H1 (cell line): ENCODE results near the gene CDCA3. TPM values are rescaled to one million over a fixed set of nuclear protein-coding genes. Genes with fewer than 3 reads are reported as not detected.

Source experiments
- ATF2 ChIP-seq: IDR thresholded peaks from 2 replicates; pipeline ENCODE4 v1.6.1; 2012; ENCODE audit warnings: low read length, inconsistent platforms
- CBX5 ChIP-seq: fragments of 300-800, 300-1000 bp; sonication (generic); IDR thresholded peaks from 2 replicates; pipeline ENCODE4 v1.7.1; 2016; ENCODE audit warnings: antibody characterized with exemption, low read length, low read depth
- JUN ChIP-seq: IDR thresholded peaks from 2 replicates; pipeline ENCODE4 v1.6.1; 2011; ENCODE audit warnings: low read depth, mild to moderate bottlenecking, improper control_type of control experiment, low read length
- PHF8 ChIP-seq: fragments of 200-600 bp; sonication (generic); conservative IDR thresholded peaks from 2 replicates; pipeline ENCODE4 v1.7.1; 2012; ENCODE audit warnings: low read depth, mild to moderate bottlenecking, inconsistent platforms, low read length, moderate library complexity
- POU5F1 ChIP-seq: IDR thresholded peaks from 2 replicates; pipeline ENCODE4 v1.6.1; 2011; ENCODE audit warnings: low read depth, mild to moderate bottlenecking, low read length, moderate library complexity
- RXRA ChIP-seq: IDR thresholded peaks from 2 replicates; pipeline ENCODE4 v1.6.1; 2011; ENCODE audit warnings: low read depth, mild to moderate bottlenecking, low read length, moderate library complexity; ENCODE audit not compliant: insufficient read depth
- SP4 ChIP-seq: IDR thresholded peaks from 2 replicates; pipeline ENCODE4 v1.6.1; 2012; ENCODE audit warnings: low read length, inconsistent platforms
- ZNF274 ChIP-seq: IDR thresholded peaks from 2 replicates; pipeline ENCODE4 v1.7.0; 2012; ENCODE audit warnings: low read length, borderline replicate concordance; ENCODE audit errors: extremely low read depth
- polyA plus RNA-seq, 7 experiments: library from polyadenylated mRNA; depleted of rRNA in 3 of 7; stranded (reverse) in 5 of 7; unstranded in 2 of 7; fragments of >200 nt in 5 of 7; fragments of 200-250 nt in 2 of 7; gene quantifications; 1 replicate in 5 of 7; 2 replicates in 1 of 7; 4 replicates in 1 of 7; pipeline versions ENCODE4 v1.2.1 to v1.2.3, GENCODE V29; 2011 to 2013; ENCODE audit warnings: missing spikeins in 2 of 7, mixed read lengths in 2 of 7
- total RNA-seq: library from RNA; stranded (reverse); fragmentation: NEBNext Ultra II Directional; extraction: Animal tissue kit (Norgen Biotek cat#: 25700); gene quantifications from 2 replicates; pipeline ENCODE4 v1.2.1, GENCODE V29; 2021

CDCA3 gene
- total and polyA plus RNA-seq, 2 of the 8 experiments (the other 6 are each of a cell fraction or from before 2014, with no cell fraction given) = 47.7 to 71.2 TPM

- TF ChIP-seq ATF2 = no peak
- no peak for TF ChIP-seq CBX5
- no peak for TF ChIP-seq ZNF274
- no peak for TF ChIP-seq POU5F1
- no peak for TF ChIP-seq RXRA
- TF ChIP-seq SP4 = no peak
- no peak for TF ChIP-seq PHF8
- no peak for TF ChIP-seq JUN
- TF ChIP-seq, all 59 proteins: peak for 0
Measured at GRCh38 chr12:6840330-6840729, 10.8 kb downstream of the CDCA3 start (continued).
